ENCODE data around the gene FBXW8.

Gene FBXW8

GRCh38 chr12:117063162-117063911 is 152.6 kb downstream of the FBXW8 start:
- DNase-seq = no peak

- no peak for DNase-seq
Measured at GRCh38 chr12:117064049-117064448, 153.3 kb downstream of the FBXW8 start.

GRCh38 chr12:117064596-117064995 is 153.8 kb downstream of the FBXW8 start:
- no peak for DNase-seq

GRCh38 chr12:117067016-117067415 is 156.3 kb downstream of the FBXW8 start:
- no peak for DNase-seq

GRCh38 chr12:117067638-117068037 is 156.9 kb downstream of the FBXW8 start:
- no peak for DNase-seq

GRCh38 chr12:117068492-117068891 is 157.7 kb downstream of the FBXW8 start:
- no peak for DNase-seq

- no peak for DNase-seq
Measured at GRCh38 chr12:117069101-117069797, 158.5 kb downstream of the FBXW8 start.

GRCh38 chr12:117069926-117070900 is 159.5 kb downstream of the FBXW8 start:
- DNase-seq = no peak

- DNase-seq = no peak
Measured at GRCh38 chr12:117071009-117071408, 160.3 kb downstream of the FBXW8 start.

GRCh38 chr12:117072106-117072505 is 161.4 kb downstream of the FBXW8 start:
- DNase-seq = no peak

GRCh38 chr12:117072736-117073490 is 162.2 kb downstream of the FBXW8 start:
- DNase-seq = no peak

GRCh38 chr12:117073611-117074010 is 162.9 kb downstream of the FBXW8 start:
- DNase-seq = no peak

GRCh38 chr12:117076410-117077372 is 165.9 kb downstream of the FBXW8 start:
- peak; percentile 96 for DNase-seq

- DNase-seq = no peak
Measured at GRCh38 chr12:117079487-117079886, 168.7 kb downstream of the FBXW8 start.

- DNase-seq = no peak
Measured at GRCh38 chr12:117080661-117081144, 170.0 kb downstream of the FBXW8 start.

Data from NCI-H2029 treated with DMSO at 0.1 percent for 48 hours (cell line).